HepG2 (cell line): ENCODE data around the gene STK39. TPM values are rescaled to one million over a fixed set of nuclear protein-coding genes. Genes with fewer than 3 reads are reported as not detected.

Experiments used
- CCDC6 ChIP-seq: sonication (generic); formaldehyde crosslinking; IDR thresholded peaks from 2 replicates; pipeline ENCODE4 v1.8.1; 2022; ENCODE audit warnings: mild to moderate bottlenecking, missing genetic modification reagents, moderate library complexity
- CREBL2 ChIP-seq: sonication (generic); formaldehyde crosslinking; IDR thresholded peaks from 2 replicates; pipeline ENCODE4 v1.8.1; 2023; ENCODE audit warnings: missing genetic modification reagents, mild to moderate bottlenecking, borderline replicate concordance
- E2F5 ChIP-seq: sonication (generic); formaldehyde crosslinking; conservative IDR thresholded peaks from 2 replicates; pipeline ENCODE4 v1.4.0; 2020; ENCODE audit warnings: missing genetic modification reagents
- EED ChIP-seq: sonication (generic); formaldehyde crosslinking; IDR thresholded peaks from 2 replicates; pipeline ENCODE4 v1.5.0; 2020; ENCODE audit warnings: mild to moderate bottlenecking, missing genetic modification reagents
- FIP1L1 ChIP-seq: fragments of 200-400 bp; formaldehyde crosslinking; IDR thresholded peaks from 2 replicates; pipeline ENCODE4 v1.6.1; 2018; ENCODE audit warnings: low read depth, mild to moderate bottlenecking, low read length, moderate library complexity, borderline replicate concordance; ENCODE audit not compliant: insufficient read depth
- FOSL2 ChIP-seq: sonication (generic); formaldehyde crosslinking; IDR thresholded peaks from 2 replicates; pipeline ENCODE4 v1.4.0; 2020; ENCODE audit warnings: missing genetic modification reagents
- ISX ChIP-seq: sonication (generic); formaldehyde crosslinking; conservative IDR thresholded peaks from 2 replicates; pipeline ENCODE4 v1.5.0; 2020; ENCODE audit warnings: missing genetic modification reagents
- MEIS2 ChIP-seq: sonication (generic); formaldehyde crosslinking; IDR thresholded peaks from 2 replicates; pipeline ENCODE4 v1.9.0; 2021; ENCODE audit warnings: mild to moderate bottlenecking, missing genetic modification reagents
- MTA3 ChIP-seq: sonication (generic); formaldehyde crosslinking; IDR thresholded peaks from 2 replicates; pipeline ENCODE4 v1.4.0; 2020; ENCODE audit warnings: missing genetic modification reagents
- MXD1 ChIP-seq: sonication (generic); formaldehyde crosslinking; IDR thresholded peaks from 2 replicates; pipeline ENCODE4 v1.4.0; 2020; ENCODE audit warnings: mild to moderate bottlenecking, missing genetic modification reagents
- NFE2L1 ChIP-seq: sonication (generic); formaldehyde crosslinking; IDR thresholded peaks from 2 replicates; pipeline ENCODE4 v1.4.0; 2020; ENCODE audit warnings: missing genetic modification reagents, mild to moderate bottlenecking, borderline replicate concordance
- NR3C1 ChIP-seq: sonication (generic); formaldehyde crosslinking; IDR thresholded peaks from 2 replicates; pipeline ENCODE4 v1.4.0; 2020; ENCODE audit warnings: missing genetic modification reagents
- PRPF4 ChIP-seq: fragments of 200-400 bp; formaldehyde crosslinking; IDR thresholded peaks from 2 replicates; pipeline ENCODE4 v1.6.1; 2016; ENCODE audit warnings: low read length, low read depth; ENCODE audit not compliant: poor library complexity, severe bottlenecking
- RXRB ChIP-seq: IDR thresholded peaks from 2 replicates; pipeline ENCODE4 v1.6.1; 2016; ENCODE audit warnings: borderline replicate concordance, missing genetic modification reagents, missing compliant biosample characterization
- SKI ChIP-seq: fragments of 450-650 bp; IDR thresholded peaks from one replicate; pipeline ENCODE4 v1.6.1; 2018; ENCODE audit warnings: mild to moderate bottlenecking; ENCODE audit not compliant: partially characterized antibody
- SP140L ChIP-seq: sonication (generic); formaldehyde crosslinking; IDR thresholded peaks from 2 replicates; pipeline ENCODE4 v1.4.0; 2020; ENCODE audit warnings: missing genetic modification reagents, borderline replicate concordance
- SP4 ChIP-seq: sonication (generic); formaldehyde crosslinking; IDR thresholded peaks from 2 replicates; pipeline ENCODE4 v1.8.1; 2023; ENCODE audit warnings: mild to moderate bottlenecking, missing genetic modification reagents
- SSRP1 ChIP-seq: IDR thresholded peaks from 2 replicates; pipeline ENCODE4 v1.6.1; 2016; ENCODE audit warnings: control low read depth
- TBL1XR1 ChIP-seq: fragments of 150-350 bp; IDR thresholded peaks from 2 replicates; pipeline ENCODE4 v1.6.1; 2014; ENCODE audit warnings: borderline replicate concordance, low read length; ENCODE audit not compliant: partially characterized antibody
- TEAD3 ChIP-seq: optimal IDR thresholded peaks from 2 replicates; pipeline ENCODE3; 2016; ENCODE audit warnings: borderline replicate concordance
- YEATS4 ChIP-seq: sonication (generic); formaldehyde crosslinking; IDR thresholded peaks from 2 replicates; pipeline ENCODE4 v1.4.0; 2020; ENCODE audit warnings: missing genetic modification reagents, borderline replicate concordance
- ZBTB39 ChIP-seq: sonication (generic); formaldehyde crosslinking; IDR thresholded peaks from 2 replicates; pipeline ENCODE4 v1.5.0; 2020; ENCODE audit warnings: missing genetic modification reagents
- ZKSCAN5 ChIP-seq: sonication (generic); formaldehyde crosslinking; IDR thresholded peaks from 2 replicates; pipeline ENCODE4 v1.5.1; 2020; ENCODE audit warnings: mild to moderate bottlenecking, missing genetic modification reagents
- ZNF263 ChIP-seq: sonication (generic); formaldehyde crosslinking; IDR thresholded peaks from 2 replicates; pipeline ENCODE4 v1.4.0; 2020; ENCODE audit warnings: missing genetic modification reagents
- ZNF496 ChIP-seq: sonication (generic); formaldehyde crosslinking; IDR thresholded peaks from 2 replicates; pipeline ENCODE4 v1.8.1; 2023; ENCODE audit warnings: mild to moderate bottlenecking, moderate library complexity, missing genetic modification reagents; ENCODE audit not compliant: insufficient replicate concordance
- ZNF607 ChIP-seq: sonication (generic); formaldehyde crosslinking; IDR thresholded peaks from 2 replicates; pipeline ENCODE4 v1.5.1; 2020; ENCODE audit warnings: missing genetic modification reagents, mild to moderate bottlenecking, borderline replicate concordance
- ZNF644 ChIP-seq: IDR thresholded peaks from 2 replicates; pipeline ENCODE4 v1.6.1; 2016; ENCODE audit warnings: low read depth
- ZSCAN29 ChIP-seq: sonication (generic); formaldehyde crosslinking; conservative IDR thresholded peaks from 2 replicates; pipeline ENCODE4 v1.4.0; 2020; ENCODE audit warnings: mild to moderate bottlenecking, missing genetic modification reagents
- polyA plus RNA-seq, 8 experiments: library from polyadenylated mRNA; depleted of rRNA in 3 of 8; stranded (reverse) in 7 of 8; unstranded in 1 of 8; fragments of >200 nt; fragmentation: Illumina TruSeq in 4 of 8; extraction: Trizol in 4 of 8; gene quantifications; 2 replicates each; pipeline versions ENCODE4 v1.2.1 to v1.2.3, GENCODE V29; 2011 to 2016; ENCODE audit warnings: low read depth in 4 of 8, missing spikeins in 1 of 8, mixed read lengths in 1 of 8; ENCODE audit not compliant: insufficient read depth in 1 of 8
- total RNA-seq, 5 experiments: library from RNA; depleted of rRNA; stranded (reverse); fragments of >200 nt; fragmentation: Illumina TruSeq; extraction: Trizol; gene quantifications; 2 replicates each; pipeline ENCODE4 v1.2.3, GENCODE V29; 2016; ENCODE audit warnings: low read depth in 1 of 5

The STK39 gene
- total and polyA plus RNA-seq, 2 of the 13 experiments (the other 11 are each of a cell fraction or from before 2014, with no cell fraction given): 27.3 to 38.4 TPM

GRCh38 chr2:168191955-168192785, 55.2 kb downstream of the STK39 start (continued):
- TF ChIP-seq ZKSCAN5: no peak
- no peak for TF ChIP-seq ZNF263 (CRISPR knock-in tag)
- TF ChIP-seq MEIS2 (CRISPR knock-in tag): no peak; the same call in 1 of the 2 replicates
- no peak for TF ChIP-seq FIP1L1
- TF ChIP-seq EED (CRISPR knock-in tag): no peak
- TF ChIP-seq ZBTB39 (CRISPR knock-in tag): no peak
- TF ChIP-seq ISX (CRISPR knock-in tag): no peak
- no peak; the same call in 1 of the 2 replicates for TF ChIP-seq ZNF607 (CRISPR knock-in tag)
- no peak for TF ChIP-seq ZSCAN29
- no peak for TF ChIP-seq NFE2L1 (CRISPR knock-in tag)
- TF ChIP-seq SP140L (CRISPR knock-in tag): 0 out of 2 replicates have a peak, but pooled peaks have one; percentile 66
- TF ChIP-seq YEATS4 (CRISPR knock-in tag): peak; percentile 44; the same call in 1 of the 2 replicates
- TF ChIP-seq CREBL2: no peak
- TF ChIP-seq ZNF496 (CRISPR knock-in tag): no peak
- TF ChIP-seq SP4 (CRISPR knock-in tag): no peak
- no peak for TF ChIP-seq MTA3 (CRISPR knock-in tag)
- TF ChIP-seq NR3C1: no peak
- peak; percentile 72; the same call in 1 of the 2 replicates for TF ChIP-seq CCDC6 (CRISPR knock-in tag)
- TF ChIP-seq TEAD3 (CRISPR knock-in tag): peak; percentile 89
- no peak for TF ChIP-seq SKI
- TF ChIP-seq E2F5 (CRISPR knock-in tag): no peak
- TF ChIP-seq RXRB (CRISPR knock-in tag): peak; percentile 73; the same call in 1 of the 2 replicates
- TF ChIP-seq PRPF4: no peak
- no peak for TF ChIP-seq SSRP1 (CRISPR knock-in tag)
- TF ChIP-seq ZNF644 (CRISPR knock-in tag): peak; percentile 49; the same call in 1 of the 2 replicates
- no peak for TF ChIP-seq TBL1XR1
- TF ChIP-seq MXD1 (CRISPR knock-in tag): no peak
- peak; percentile 77 for TF ChIP-seq FOSL2 (CRISPR knock-in tag)
